ENCODE results near the gene NSD2.

Gene NSD2

DNA sequence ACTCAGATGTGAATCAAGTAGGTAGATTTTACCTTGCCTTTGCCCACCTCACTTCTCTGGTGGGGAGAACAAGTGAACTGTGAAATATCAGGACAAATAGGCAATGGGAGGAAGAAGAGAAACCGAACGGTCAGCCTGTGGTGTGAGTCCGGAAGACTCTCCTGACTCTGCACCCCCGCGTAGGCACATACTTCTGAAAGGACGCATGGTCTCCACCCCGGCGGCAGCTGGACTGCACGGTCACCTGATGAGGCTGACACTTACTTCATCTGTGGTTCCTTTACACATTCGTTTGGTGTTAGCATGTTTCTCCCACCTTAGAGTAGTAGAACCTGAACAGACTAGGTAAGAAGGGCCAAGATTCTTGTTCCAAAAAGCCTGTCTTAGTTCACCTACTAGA, 79.2 kb downstream of the NSD2 start:
- no peak for DNase-seq

DNA sequence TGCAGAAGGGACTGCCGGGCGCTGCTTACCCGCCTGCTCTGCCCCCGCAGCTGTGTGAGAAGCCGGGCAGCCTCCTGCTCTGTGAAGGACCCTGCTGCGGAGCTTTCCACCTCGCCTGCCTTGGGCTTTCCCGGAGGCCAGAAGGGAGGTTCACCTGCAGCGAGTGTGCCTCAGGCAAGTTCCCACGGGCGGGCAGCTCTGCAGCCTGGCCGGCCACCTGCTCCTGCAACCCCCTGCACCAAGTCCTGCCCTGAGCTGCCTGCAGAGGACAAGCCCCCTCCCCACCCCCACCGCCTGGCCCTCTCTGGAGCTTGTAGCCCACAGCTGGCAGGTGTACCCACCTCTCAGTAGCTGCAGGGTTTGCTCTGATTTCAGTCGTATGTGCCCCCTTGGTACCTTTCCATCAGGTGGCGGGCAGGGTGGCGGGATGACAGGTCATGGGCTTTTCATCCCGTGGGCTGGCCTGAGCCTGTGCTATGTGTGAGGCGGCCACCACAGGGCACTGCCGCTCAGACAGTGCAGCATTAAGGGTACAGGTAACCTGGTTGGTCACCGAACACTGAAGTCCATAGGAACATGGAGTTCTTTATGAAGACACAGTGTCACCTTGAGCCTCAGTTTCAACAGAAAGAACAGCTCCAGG, 81.0 kb downstream of the NSD2 start:
- DNase-seq = no peak

DNA sequence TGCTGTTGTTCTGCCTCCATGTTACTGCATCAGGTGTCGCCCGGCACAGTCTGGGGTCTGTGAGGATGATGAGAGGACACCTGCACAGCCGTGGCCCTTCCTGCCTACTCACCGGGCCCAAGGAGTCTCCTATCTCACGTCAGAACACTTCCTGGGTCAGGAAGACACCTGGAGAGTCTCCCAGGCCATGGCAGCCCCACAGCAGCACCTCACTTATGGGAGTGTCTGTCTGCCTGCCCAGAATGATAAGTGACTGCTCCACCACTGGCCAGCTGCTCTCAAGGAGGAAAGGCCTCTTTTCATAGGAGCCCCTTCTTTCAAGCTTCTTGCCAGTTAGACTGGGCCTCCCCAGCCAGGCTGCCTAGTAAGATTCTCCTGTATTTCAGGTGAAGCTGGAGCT, 81.5 kb downstream of the NSD2 start:
- DNase-seq = no peak

DNA sequence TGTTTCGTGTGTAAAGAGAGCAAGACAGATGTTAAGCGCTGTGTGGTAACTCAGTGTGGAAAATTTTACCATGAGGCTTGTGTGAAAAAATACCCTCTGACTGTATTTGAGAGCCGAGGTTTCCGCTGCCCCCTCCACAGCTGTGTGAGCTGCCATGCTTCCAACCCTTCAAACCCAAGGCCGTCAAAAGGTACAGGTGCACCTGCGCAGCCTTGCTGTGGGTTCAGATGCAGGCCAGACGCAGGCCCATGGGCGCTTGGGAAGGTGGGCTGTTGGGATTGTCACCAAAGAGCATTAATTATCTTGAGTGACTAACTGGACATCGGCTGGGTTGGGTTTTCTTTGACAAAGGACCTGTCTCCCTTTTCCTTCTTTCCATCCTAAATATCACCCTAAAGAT, 82.1 kb downstream of the NSD2 start:
- DNase-seq = no peak

DNA sequence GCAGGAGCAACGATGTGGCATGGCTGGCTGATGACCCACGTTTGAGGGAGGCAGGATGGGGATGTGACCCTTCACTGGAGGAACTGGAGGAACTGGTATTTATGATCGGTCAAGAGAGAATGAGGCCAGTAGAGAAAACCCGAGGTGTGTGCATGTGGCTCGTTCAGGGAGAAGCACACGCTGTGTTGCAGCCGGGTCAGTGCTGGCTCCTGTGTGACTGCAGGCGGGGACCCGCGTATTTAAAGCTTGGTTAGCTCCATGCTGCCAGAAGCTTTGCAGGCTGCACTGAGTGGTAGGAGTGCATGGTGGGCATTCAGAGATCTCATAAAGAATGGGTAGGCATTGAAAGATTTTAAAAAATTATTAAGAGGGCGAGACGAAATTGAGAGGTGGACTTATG, 85.4 kb downstream of the NSD2 start:
- DNase-seq = no peak

DNA sequence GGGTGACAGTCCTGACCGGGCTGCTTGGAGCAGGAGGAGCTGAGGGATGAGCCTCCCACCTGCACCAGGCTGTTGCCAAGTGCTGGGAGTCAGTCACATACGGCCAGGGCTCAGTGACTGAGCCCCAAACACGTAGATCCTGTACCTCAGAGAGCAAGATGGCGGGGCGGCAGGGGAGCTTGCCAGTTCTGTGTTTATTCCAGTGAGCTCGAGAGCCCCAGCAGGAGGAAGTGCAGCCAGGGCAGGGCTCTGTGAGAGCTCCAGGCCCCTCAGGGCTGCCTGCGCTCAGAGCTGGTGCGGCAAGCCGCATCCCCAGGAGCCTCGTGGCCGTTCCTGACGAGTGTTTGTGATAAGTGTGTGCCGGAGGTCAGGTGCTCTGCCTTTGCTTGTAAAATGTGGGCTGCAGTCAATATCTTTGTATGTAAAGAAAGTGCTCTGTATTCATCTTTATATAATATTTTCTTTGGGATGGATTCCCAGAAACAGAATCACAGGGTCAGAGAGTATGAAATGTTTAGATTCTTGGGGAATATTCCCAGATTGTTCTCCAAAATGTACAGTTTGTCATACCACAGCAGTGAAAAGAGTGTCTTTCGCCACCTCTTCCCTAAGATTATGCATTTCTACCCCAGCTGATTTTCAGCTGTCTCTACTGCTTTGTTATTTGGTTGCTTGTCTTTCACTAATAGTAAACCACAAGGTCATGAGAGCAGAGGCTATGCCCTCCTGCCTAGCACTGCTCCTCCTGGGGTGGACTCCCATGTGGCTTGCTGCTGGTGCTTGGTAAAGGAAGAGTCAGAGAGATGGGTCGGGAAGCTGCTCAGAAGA, 87.3 kb downstream of the NSD2 start:
- no peak for DNase-seq

DNA sequence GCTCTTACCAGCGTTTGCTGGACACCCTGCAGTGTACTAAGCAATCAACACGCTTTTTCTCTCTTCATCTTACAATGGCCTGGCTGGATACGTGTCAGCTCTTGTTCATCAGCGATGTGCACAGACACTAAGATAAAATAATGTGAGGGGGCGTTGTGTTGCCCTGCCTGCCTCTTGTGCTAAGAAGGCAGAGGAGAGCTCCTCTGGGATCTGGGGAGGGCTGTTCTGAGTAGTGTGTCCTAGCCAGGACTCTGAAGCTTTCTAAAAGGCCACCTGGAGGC, 87.9 kb downstream of the NSD2 start:
- DNase-seq = no peak

DNA sequence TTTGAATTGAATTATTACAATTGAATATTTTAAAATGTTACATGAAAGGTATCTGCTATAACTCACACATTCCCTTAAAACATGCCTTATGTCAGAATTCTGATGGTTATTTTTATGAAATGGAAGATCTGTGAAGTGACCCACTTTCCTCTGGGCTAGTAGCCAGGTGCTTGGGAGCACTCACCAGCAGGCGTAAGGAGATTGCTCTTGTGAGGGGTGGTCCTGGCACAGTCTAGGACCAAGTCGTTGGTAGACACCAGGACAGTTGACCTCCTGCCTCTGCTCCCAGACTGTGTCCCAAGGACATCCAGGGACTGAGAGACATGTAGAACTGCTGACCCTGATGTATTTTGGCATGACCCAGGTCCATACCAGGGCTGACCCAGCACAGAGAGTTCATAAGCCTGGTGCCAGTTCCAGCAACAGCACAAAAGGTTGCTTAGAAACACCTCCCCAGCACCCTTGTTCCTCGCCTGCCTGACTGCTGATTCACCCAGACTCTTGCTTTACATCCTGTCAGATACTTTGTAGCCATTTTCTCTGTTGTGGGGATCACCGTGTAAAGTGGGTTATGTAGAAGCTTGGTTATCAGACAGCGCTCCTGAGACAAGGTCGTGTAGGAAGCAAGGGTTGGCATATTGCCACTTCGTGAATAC, 89.1 kb downstream of the NSD2 start:
- no peak for DNase-seq

DNA sequence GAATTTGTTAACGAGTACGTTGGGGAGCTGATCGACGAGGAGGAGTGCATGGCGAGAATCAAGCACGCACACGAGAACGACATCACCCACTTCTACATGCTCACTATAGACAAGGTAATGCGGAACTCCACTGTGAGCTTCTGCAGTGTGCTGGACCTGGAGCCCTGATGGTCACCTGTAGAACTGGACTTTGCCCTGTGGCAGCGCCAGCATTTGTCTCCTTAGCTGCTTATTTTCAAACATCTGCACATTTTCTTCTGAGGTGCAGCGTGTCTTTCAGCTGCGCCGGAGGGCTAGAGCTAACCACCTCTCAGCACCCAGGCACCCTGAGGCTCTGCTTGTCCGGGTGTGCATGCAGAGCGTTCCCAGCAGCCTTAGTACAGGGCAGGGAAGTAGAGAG, 89.8 kb downstream of the NSD2 start:
- no peak for DNase-seq

DNA sequence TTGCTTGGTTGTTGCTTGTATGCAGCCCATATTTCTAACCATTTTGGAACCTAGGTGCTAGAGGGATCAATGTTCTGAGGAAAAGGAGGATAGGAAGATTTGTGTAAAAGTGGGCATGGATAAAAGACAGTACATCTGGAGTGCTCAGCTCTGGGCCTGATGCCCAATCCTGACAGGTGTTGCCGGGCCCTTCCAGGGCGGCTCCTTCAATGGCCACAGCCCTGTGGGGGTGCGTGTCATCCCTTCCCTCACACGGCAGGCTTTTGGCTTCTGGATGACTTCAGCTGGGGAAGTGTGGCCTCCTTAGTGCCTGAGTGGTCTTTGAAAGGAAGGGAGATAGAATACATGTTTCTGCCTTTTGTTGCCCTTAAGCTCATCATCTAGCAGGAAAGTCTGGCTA, 90.4 kb downstream of the NSD2 start:
- no peak for DNase-seq

DNA sequence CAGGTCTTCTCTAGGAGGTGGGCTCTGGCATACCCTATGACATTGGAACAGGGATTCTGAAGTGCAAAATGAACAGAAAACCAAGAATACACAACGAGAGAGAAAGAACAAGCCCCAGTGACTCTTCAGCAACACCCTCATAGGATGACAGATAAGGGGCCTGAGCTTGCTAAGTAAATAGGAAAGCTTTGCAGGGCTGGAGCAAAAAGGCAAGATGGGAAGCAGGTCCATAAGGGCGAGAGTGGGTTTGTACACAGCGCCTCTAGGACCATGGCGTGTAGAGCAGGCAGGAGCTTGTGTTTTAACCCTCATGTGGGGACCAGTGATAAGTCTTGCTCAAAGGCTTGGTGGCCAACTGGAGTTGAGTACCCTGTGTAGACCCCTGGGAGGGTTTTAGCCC, 91.8 kb downstream of the NSD2 start:
- no peak for DNase-seq

DNA sequence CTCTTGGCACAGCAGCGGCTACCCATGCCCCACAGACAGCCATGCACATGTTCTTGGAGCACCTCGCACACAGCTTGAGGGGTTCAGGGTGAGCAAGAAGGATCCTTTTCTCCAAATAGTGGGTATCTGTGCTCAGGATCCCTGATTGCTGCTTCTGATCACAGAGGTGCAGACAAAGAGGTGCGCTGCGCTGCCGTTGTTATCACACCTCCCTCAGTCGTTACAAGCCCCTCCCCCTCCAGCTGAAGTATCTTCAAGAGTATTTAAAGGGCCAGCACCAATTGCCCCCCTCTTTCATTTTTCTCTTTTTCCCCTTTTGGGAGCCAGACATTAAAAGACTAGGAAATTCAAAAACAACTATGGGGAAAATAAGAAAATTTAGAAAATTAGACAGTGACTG, 93.2 kb downstream of the NSD2 start:
- DNase-seq = no peak

DNA sequence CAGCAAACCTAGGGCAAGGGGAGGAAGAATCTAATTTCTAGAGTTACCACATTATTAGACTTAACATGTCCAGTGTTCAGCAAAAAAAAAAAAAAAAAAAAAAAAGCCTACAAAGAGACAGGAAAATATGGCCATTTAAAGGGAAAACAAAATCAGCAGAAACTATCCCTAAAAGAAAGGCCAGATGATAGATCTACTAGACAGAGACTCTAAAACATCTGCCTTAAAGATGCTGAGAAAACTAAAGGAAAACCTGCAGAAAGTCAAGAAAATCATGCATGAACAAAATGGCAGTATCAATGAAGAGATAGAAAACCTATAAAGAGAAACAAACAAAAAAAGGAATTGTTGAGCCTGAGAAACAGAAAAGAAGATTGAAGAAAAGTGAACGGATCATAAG, 93.8 kb downstream of the NSD2 start:
- no peak for DNase-seq

DNA sequence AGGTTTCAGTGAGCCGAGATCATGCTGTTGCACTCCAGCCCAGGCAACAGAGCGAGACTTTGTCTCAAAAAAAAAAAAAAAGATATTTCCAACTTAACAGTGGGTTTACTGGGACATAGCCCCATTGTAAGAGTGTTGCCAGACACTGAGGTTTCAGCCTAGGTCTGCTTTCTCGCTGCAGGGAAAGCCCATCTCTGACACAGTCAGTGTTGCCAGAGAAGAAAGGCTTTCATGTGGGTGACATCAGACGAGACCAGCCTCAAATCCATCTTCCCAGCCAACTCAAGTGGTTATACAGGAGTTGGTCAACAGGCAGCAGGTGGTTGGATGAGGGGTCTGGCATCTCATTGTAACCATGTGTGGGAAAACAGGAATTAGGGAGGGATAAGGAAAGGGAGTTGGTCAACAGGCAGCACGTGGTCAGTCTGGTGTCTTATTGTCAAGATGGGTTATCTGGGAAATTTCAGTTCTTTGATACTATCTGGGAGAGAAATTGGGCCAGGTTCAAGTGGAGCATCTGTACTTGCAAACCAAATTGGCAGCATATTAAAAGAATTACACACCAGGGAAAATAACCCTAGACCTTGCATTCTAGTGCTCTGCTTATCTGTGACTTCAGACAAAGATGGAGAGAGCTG, 96.4 kb downstream of the NSD2 start:
- no peak for DNase-seq

DNA sequence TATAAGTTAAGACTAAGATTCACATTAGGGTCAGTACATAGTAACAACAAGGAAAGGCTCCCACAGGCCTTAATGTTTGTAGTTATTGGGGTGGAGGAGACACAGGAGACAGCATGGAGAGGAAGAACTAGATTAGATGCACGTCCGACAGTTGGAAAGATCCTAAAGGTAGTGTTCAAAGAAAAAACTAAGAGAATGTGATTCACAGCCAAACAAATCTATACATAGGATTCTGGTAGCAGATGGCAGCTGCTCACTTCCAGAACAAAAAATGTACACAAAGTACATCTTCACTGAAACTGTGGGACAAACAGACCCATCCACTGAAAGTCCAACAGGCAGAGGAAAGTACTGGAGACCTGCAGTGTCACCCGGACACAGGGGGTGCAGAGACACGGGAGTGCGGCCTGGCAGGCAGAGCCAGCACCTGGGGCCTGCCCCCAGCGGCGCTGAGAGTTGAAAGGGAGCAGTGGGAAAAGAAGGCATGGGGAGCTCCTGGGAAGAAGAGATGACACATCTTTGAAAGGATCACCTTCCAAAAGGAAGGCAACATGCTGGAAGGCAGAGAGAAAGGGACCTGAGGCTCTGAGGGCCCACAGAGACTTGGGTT, 97.6 kb downstream of the NSD2 start:
- no peak for DNase-seq

DNA sequence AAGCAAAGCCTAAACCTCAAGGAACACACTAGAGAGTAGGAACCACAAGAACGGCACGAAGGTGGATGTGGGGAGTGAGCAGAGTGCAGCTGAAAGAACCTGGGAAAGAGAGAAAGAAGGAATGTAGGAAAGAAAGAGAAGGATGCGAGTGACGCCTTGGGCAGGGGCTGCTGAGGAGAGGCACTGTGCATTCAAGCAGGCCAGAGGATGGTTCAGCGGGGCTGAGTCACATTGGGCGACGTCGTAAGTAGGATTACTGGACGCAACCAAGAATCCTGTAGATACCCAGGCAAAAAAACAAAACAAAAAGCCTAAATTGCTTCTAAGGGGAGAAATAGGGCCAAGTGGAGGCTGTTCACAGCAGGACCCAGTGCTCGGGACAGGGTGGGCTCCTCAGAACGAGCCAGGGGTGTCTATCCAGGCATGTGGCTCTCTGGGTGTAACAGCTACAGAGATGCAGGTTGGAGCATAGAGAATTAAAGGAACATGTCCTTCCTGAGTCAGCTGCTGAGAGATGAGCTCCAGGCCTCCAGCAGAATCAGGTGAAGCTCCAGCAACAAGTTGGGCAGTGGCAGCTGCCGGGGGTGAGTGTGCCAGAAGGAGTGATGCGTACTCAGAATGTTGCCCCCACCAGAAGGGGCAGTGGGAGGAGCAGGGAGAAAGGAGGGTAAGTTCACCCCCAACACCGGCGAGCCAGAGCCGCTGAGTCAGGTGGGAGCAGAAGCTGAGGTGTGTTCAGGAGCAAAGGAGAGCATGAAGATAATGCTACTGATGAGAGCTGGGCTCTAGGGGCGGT, 98.9 kb downstream of the NSD2 start:
- DNase-seq = no peak

DNA sequence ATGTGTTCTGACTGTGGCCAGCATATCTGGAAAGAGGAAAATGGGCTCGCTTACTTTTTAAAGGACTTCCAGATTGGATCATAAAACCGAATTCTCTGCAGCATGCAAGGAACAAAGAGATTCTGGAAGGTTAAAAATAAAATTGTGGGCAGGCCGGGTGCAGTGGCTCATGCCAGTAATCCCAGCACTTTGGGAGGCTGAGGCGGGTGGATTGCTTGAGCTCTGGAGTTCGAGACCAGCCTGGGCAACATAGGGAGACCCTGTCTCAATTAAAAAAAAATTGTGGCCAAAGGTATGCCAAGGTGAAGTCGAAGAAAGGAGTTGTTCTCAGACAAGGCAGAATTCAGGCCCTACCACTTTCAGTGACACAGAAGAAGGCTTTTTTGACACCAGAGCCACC, 99.7 kb downstream of the NSD2 start:
- DNase-seq = no peak

DNA sequence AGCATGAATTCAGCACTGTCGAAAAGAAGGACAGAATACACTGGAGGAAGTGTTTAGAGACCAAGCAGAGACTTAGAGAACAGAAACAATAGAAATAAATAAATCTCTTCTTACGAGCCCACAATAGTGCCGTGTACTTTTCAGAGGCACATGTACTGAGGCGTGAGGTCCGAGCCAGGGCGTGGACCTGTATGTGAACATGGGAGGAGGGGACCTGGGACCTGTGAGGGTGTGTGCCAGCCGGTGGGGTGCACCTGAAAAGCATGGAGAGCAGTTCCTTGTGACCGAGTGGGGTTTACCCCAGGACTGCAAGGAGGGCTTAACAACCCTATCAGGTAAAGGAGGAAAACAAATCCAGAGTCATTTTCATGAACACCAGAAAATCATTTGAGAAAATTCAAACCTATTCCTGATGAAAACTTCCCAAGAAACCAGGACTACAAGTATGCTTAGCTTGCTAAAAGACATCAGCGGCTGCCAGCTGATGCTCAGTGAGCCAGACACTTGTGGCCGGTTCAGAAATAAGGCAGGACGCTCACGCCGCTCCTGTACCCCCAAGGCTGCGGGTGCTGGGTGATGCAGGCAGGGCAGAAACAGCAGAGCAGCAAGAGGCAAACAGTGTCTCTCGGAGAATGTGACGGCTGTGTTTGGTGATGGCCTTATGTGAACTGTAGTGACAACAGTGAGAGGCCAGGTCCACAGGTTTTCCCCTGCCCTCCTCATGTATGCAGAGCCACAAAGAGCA, 100.4 kb downstream of the NSD2 start:
- no peak for DNase-seq

DNA sequence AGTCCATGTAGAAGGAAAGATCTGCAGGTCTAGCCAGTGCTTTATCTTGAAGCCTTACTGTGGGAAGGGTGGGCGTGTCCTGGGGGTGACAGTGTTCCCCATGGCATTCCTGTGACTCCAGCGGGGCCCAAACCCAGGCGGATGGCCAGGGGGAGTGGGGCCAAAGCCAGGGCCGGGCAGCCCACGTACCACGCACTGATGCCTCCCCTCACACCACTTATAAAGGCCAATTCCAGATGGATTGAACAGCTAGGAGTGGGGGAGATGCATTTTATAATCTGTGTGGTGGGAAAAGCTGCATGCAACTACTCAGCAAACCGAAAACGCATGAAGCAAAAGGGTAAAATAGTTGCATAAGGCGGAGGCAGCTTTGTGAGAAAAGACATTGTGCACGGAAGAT, 101.2 kb downstream of the NSD2 start:
- DNase-seq = no peak

DNA sequence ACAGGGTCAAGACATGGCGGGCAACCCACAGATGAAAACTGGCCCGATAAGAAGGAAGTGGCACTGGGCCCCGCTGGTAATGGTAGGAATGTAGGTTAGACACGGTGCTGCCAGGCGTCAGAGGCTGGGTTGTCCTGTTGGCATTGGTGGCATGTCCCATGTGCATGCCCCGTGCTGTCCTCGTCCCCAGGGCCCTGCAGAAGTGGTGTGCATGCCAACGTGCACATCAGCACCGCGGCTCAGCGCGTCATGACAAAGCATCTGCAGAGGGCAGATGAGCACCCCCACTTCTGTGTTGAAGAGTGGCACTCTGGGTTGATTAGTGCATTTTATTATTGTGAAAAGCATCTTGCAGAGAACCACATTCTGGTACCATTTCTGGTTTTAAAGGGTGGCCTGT, 102.0 kb downstream of the NSD2 start:
- no peak for DNase-seq

DNA sequence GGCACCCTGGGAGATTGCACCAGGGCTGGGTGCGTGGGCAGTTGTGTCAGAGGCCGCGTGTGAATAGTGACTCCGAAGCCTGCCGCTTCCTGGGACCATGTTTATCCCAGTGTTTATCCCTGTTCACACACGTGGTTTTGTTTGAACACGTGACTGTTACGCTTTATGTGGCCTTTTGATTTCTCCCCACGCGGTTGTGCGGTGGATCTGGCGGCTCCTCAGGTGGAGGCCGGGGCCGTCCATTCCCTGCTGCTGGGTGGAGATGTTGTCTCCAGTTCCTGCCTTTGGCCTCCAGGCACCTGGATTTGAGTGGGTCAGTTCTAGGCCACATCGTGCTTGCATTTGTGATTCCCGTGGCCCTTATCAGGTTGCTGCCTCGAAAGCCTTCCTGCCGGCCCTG, 102.5 kb downstream of the NSD2 start:
- no peak for DNase-seq

DNA sequence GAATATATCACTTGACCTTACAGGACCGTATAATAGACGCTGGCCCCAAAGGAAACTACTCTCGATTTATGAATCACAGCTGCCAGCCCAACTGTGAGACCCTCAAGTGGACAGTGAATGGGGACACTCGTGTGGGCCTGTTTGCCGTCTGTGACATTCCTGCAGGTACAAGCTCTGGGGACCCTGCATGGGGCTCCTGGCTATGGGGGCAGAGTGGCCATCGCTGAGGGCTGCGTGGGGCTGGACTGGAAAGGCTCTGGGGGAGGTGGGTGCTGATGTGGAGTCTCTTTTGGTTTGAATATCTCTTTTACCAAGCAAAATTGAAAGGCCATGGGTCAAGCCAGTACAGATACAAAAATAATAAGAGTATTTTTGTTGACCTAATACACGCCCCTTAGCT, 103.6 kb downstream of the NSD2 start:
- no peak for DNase-seq
